Activated T-helper 2 cell treated with anti-CD3 and anti-CD28 coated beads, Interferon-gamma antibody, Interleukin-2, Interleukin-4, amounts not matched to agents 10 μg/mL and 5 μg/mL and 100 μg/mL, durations not matched to agents 14 hours and 24 hours and 36 hours (primary cell): ENCODE data around the gene AMFR. TPM values are rescaled to one million over a fixed set of nuclear protein-coding genes. Genes with fewer than 3 reads are reported as not detected.
"Not testable (repeated sequence)": the region's sequence is repeated elsewhere in the genome, so short reads cannot be mapped to it uniquely, and the experiment has no call there.

Experiments used
- DNase-seq: peaks from one replicate; pipeline ENCODE4 v3.0.0; 2021; ENCODE audit warnings: low spot score
- H3K27ac Mint-ChIP-seq: one replicate; pipeline ENCODE4 v1.8.0; 2021; ENCODE audit warnings: mixed read lengths
- H3K27me3 Mint-ChIP-seq: one replicate; pipeline ENCODE4 v1.8.0; 2021; ENCODE audit warnings: low read depth, mixed read lengths
- H3K36me3 Mint-ChIP-seq: one replicate; pipeline ENCODE4 v1.8.0; 2021; ENCODE audit warnings: low read depth, mixed read lengths
- H3K4me1 Mint-ChIP-seq: one replicate; pipeline ENCODE4 v1.8.0; 2021; ENCODE audit warnings: low read depth, mixed read lengths
- H3K4me3 Mint-ChIP-seq: one replicate; pipeline ENCODE4 v1.8.0; 2021; ENCODE audit warnings: low read depth, mild to moderate bottlenecking, moderate library complexity, mixed read lengths
- H3K9me3 Mint-ChIP-seq: one replicate; pipeline ENCODE4 v1.8.0; 2021; ENCODE audit warnings: mixed read lengths
- intact Hi-C: fragments of 100-400 bp; cut with micrococcal nuclease; formaldehyde crosslinking; loops from one replicate; pipeline ENCODE4 v1.15.1; 2023
- total RNA-seq: library from RNA; stranded (reverse); gene quantifications from 2 replicates; pipeline ENCODE4 v1.2.3, GENCODE V29; 2022

Gene AMFR
- total RNA-seq, 1 donor from 2014 or later, result 58.8 TPM

GRCh38 chr16:56400458-56400857, 24.9 kb downstream of the AMFR start:
- DNase-seq, result no peak
- H3K9me3 Mint-ChIP-seq, result no peaks in the 10 kb centered on the region
- H3K36me3 Mint-ChIP-seq, result peaks cover 66% of the 10 kb centered on the region
- intact Hi-C loops, result no loop called here
- peaks cover 1% of the 10 kb centered on the region for H3K4me1 Mint-ChIP-seq
- H3K27me3 Mint-ChIP-seq, result no peaks in the 10 kb centered on the region
- H3K27ac Mint-ChIP-seq, result no peak overlapping the region
- H3K4me3 Mint-ChIP-seq, result no peak overlapping the region

DNA sequence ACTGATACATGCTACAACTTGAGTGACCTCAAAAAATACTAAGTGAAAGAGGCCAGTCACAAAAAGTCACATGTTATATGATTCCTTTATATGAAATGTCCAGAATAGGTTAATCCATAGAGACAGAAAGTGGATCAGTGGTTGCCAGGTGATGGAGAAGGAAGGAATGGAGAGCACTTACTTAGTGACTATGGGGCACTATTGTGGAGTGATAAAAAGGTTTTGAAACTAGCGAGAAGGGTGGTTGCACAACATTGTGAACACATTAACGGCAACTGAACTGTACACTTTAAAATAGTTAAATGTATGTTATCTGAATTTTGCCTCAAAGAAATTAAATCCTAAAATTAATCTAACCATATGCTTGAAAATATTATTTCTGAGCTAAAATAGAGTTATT, 25.9 kb downstream of the AMFR start:
- peaks cover 60% of the 10 kb centered on the region for H3K36me3 Mint-ChIP-seq
- H3K27ac Mint-ChIP-seq, result no peak overlapping the region
- intact Hi-C loops, result no loop called here

GRCh38 chr16:56399047-56399446, 26.3 kb downstream of the AMFR start:
- no peaks in the 10 kb centered on the region for H3K27me3 Mint-ChIP-seq
- no peak overlapping the region for H3K27ac Mint-ChIP-seq
- H3K9me3 Mint-ChIP-seq, result no peaks in the 10 kb centered on the region
- intact Hi-C loops, result no loop called here
- peaks cover 58% of the 10 kb centered on the region for H3K36me3 Mint-ChIP-seq
- peaks cover 2% of the 10 kb centered on the region for H3K4me1 Mint-ChIP-seq
- H3K4me3 Mint-ChIP-seq, result no peak overlapping the region
- no peak for DNase-seq

More for the DNA sequence above, 25.9 kb downstream of the AMFR start:
- no peak for DNase-seq
- H3K4me3 Mint-ChIP-seq, result no peak overlapping the region
- H3K27me3 Mint-ChIP-seq, result no peaks in the 10 kb centered on the region
- peaks cover 1% of the 10 kb centered on the region for H3K4me1 Mint-ChIP-seq
- no peaks in the 10 kb centered on the region for H3K9me3 Mint-ChIP-seq

DNA sequence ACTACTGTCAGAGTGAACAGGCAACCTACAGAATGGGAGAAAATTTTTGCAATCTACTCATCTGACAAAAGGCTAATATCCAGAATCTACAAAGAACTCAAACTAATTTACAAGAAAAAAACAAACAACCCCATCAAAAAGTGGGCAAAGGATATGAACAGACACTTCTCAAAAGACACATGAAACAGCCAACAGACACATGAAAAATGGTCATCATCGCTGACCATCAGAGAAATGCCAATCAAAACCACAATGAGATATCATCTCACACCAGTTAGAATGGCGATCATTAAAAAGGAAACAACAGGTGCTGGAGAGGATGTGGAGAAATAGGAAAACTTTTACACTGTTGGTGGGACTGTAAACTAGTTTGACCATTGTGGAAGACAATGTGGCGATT, 28.6 kb downstream of the AMFR start:
- H3K4me1 Mint-ChIP-seq, H3K4me3 Mint-ChIP-seq, H3K27ac Mint-ChIP-seq, H3K27me3 Mint-ChIP-seq, H3K9me3 Mint-ChIP-seq, intact Hi-C loops, DNase-seq: not testable (repeated sequence)
- H3K36me3 Mint-ChIP-seq, result peaks cover 69% of the 10 kb centered on the region

DNA sequence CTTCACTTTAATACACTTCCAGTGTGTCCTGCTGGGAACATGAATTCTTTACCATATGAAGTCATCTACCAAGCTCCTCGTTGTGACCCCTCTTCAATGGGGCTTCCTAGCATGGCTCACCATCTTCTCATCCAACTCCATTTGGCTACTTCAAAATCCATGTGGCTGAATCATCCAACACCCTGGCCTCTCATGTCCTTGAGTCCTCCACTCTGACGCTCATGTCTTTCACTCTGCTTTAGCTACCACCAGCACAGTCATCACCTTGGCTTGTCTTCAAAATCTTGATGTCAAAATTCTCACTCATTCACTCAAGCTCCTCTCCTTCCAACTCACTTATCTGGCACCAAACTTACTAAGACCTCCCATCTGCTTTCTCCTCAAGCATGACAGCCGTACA, 35.8 kb downstream of the AMFR start:
- Mint-ChIP-seq H3K4me1 (peaks cover 8% of the 10 kb centered on the region), H3K27ac (no peak overlapping the region), H3K9me3 (no peaks in the 10 kb centered on the region), H3K27me3 (no peaks in the 10 kb centered on the region), H3K4me3 (no peak overlapping the region), H3K36me3 (peaks cover 73% of the 10 kb centered on the region)
- no peak for DNase-seq
- intact Hi-C loops, result no loop called here

DNA sequence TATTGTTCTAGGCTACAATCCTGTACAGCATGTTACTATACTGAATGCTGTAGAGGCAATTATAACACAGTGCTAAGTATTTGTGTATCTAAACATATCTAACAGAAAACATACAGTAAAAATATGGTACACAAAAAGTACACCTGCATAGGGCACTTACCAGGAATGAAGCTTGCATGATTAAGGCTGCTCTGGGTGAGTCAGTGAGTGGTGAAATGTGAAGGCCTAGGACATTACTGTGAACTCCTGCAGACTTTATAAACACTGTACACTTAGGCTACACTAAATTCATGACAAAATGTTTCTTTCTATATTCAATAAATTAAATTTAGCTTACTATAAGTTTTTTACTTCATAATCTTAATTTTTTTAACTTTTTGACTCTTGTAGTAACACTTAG, 37.1 kb downstream of the AMFR start:
- no peak for DNase-seq
- Mint-ChIP-seq H3K9me3 (peaks cover 5% of the 10 kb centered on the region), H3K4me1 (peaks cover 3% of the 10 kb centered on the region), H3K4me3 (no peak overlapping the region), H3K27me3 (no peaks in the 10 kb centered on the region), H3K36me3 (peaks cover 77% of the 10 kb centered on the region), H3K27ac (no peak overlapping the region)
- intact Hi-C loops, result no loop called here

- no peak for DNase-seq
- H3K27ac Mint-ChIP-seq, result no peak overlapping the region
- no peak overlapping the region for H3K4me3 Mint-ChIP-seq
- peaks cover under 1% of the 10 kb centered on the region for H3K4me1 Mint-ChIP-seq
- intact Hi-C loops, result no loop called here
- no peaks in the 10 kb centered on the region for H3K27me3 Mint-ChIP-seq
- H3K9me3 Mint-ChIP-seq, result peaks cover 9% of the 10 kb centered on the region
- peaks cover 77% of the 10 kb centered on the region for H3K36me3 Mint-ChIP-seq
These were observed 37.9 kb downstream of the AMFR start for GRCh38 chr16:56387396-56387795.

GRCh38 chr16:56384074-56384721, 41.1 kb downstream of the AMFR start:
- Mint-ChIP-seq H3K36me3 (peaks cover 80% of the 10 kb centered on the region), H3K4me1 (no peaks in the 10 kb centered on the region), H3K27ac (no peak overlapping the region), H3K27me3 (no peaks in the 10 kb centered on the region), H3K4me3 (no peak overlapping the region), H3K9me3 (peaks cover 36% of the 10 kb centered on the region)
- no peak for DNase-seq
- intact Hi-C loops, result no loop called here

DNA sequence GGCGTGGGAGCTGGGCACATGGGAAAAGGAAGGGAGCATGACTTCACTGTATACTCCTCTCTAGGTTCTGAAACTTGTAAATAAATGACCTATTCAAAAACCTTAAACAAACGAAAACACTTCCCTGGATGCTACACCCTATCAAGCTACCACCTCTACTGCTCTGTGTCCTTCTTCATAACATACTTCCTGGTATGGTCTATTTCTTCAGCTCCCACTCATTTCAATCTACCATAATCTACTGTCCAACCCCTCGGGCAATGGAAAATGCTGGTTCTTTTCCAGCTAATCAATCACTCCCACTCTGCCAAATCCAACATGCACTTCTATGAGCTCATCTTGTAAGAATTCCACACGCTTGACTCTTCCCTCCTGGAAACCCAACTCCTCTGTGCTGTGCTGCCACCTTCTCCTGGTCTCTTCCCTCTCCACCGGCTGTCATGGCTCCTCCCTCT, 42.4 kb downstream of the AMFR start:
- Mint-ChIP-seq H3K36me3 (peaks cover 87% of the 10 kb centered on the region), H3K9me3 (peaks cover 40% of the 10 kb centered on the region), H3K4me3 (no peak overlapping the region), H3K27me3 (no peaks in the 10 kb centered on the region), H3K27ac (no peak overlapping the region), H3K4me1 (no peaks in the 10 kb centered on the region)
- DNase-seq, result no peak
- intact Hi-C loops, result no loop called here

DNA sequence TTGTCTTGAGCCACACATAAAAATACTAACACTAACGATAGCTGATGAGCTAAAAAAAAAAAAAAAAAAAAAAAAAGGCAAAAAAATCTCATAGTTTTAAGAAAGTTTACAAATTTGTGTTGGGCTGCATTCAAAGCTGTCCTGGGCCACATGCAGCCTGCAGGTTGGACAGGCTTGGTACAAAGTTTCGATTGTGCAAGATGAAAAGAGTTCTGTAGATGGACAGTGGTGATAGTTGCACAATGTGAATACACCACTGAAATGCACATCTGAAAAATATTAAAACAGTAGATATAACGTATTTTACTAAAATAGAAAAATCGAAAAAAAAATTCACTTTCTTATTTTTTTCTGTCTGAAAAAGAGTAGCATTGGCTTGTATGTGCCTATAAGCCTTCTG, 42.9 kb downstream of the AMFR start:
- Mint-ChIP-seq H3K27me3 (no peaks in the 10 kb centered on the region), H3K27ac (no peak overlapping the region), H3K36me3 (peaks cover 88% of the 10 kb centered on the region), H3K9me3 (peaks cover 40% of the 10 kb centered on the region), H3K4me1 (no peaks in the 10 kb centered on the region), H3K4me3 (no peak overlapping the region)
- intact Hi-C loops, result no loop called here
- DNase-seq, result no peak

GRCh38 chr16:56380778-56381485, 44.4 kb downstream of the AMFR start:
- H3K4me3 Mint-ChIP-seq, intact Hi-C loops, DNase-seq, H3K27me3 Mint-ChIP-seq, H3K27ac Mint-ChIP-seq, H3K4me1 Mint-ChIP-seq: not testable (repeated sequence)
- H3K36me3 Mint-ChIP-seq, result peaks cover 84% of the 10 kb centered on the region
- peaks cover 40% of the 10 kb centered on the region for H3K9me3 Mint-ChIP-seq

GRCh38 chr16:56379044-56379443, 46.3 kb downstream of the AMFR start:
- peaks cover 83% of the 10 kb centered on the region for H3K36me3 Mint-ChIP-seq
- H3K4me3 Mint-ChIP-seq, H3K27me3 Mint-ChIP-seq, H3K4me1 Mint-ChIP-seq, H3K27ac Mint-ChIP-seq, DNase-seq, intact Hi-C loops: not testable (repeated sequence)
- peaks cover 40% of the 10 kb centered on the region for H3K9me3 Mint-ChIP-seq

- peaks cover 16% of the 10 kb centered on the region for H3K9me3 Mint-ChIP-seq
- DNase-seq, H3K27me3 Mint-ChIP-seq, H3K27ac Mint-ChIP-seq, intact Hi-C loops, H3K4me3 Mint-ChIP-seq: not testable (repeated sequence)
- peaks cover 21% of the 10 kb centered on the region for H3K4me1 Mint-ChIP-seq
- peaks cover 62% of the 10 kb centered on the region for H3K36me3 Mint-ChIP-seq
These were observed 49.6 kb downstream of the AMFR start for GRCh38 chr16:56375792-56376191.
